GM12878 (cell line): ENCODE measurements around the gene HIVEP1. TPM values are rescaled to one million over a fixed set of nuclear protein-coding genes. Genes with fewer than 3 reads are reported as not detected.

Experiments
- CREM ChIP-seq: IDR thresholded peaks from 2 replicates; pipeline ENCODE4 v1.6.1; 2014; ENCODE audit warnings: antibody characterized with exemption, low read depth
- CUX1 ChIP-seq: IDR thresholded peaks from 2 replicates; pipeline ENCODE4 v1.6.1; 2012; ENCODE audit warnings: improper control_type of control experiment, low read depth, low read length; ENCODE audit not compliant: insufficient replicate concordance
- E2F4 ChIP-seq: IDR thresholded peaks from 2 replicates; pipeline ENCODE4 v1.6.1; 2012; ENCODE audit warnings: low read depth, low read length, improper control_type of control experiment
- IKZF1 ChIP-seq: fragments of 450-650 bp; conservative IDR thresholded peaks from 2 replicates; pipeline ENCODE4 v1.6.1; 2017; ENCODE audit warnings: antibody characterized with exemption, mild to moderate bottlenecking
- IKZF2 ChIP-seq, 2 experiments: fragments of 450-650 bp; IDR thresholded peaks; 2 replicates each; pipeline ENCODE4 v1.6.1; 2017; ENCODE audit warnings: mild to moderate bottlenecking in 2 of 2, moderate library complexity in 2 of 2
- MXI1 ChIP-seq: fragments of 150-350 bp; IDR thresholded peaks from 2 replicates; pipeline ENCODE4 v1.6.1; 2011; ENCODE audit warnings: low read depth, mild to moderate bottlenecking, inconsistent platforms, low read length, improper control_type of control experiment
- NFIC ChIP-seq: IDR thresholded peaks from 2 replicates; pipeline ENCODE4 v1.6.1; 2012; ENCODE audit warnings: low read depth, mild to moderate bottlenecking, inconsistent platforms, low read length, moderate library complexity
- NFXL1 ChIP-seq: fragments of 450-650 bp; IDR thresholded peaks from 2 replicates; pipeline ENCODE4 v1.6.1; 2017; ENCODE audit warnings: antibody characterized with exemption, mild to moderate bottlenecking, borderline replicate concordance
- PAX8 ChIP-seq: fragments of 450-650 bp; IDR thresholded peaks from 2 replicates; pipeline ENCODE4 v1.6.1; 2017; ENCODE audit warnings: mild to moderate bottlenecking, moderate library complexity
- POU2F2 ChIP-seq: IDR thresholded peaks from 3 replicates; pipeline ENCODE4 v1.6.1; 2011; ENCODE audit warnings: low read depth, mild to moderate bottlenecking, low read length, borderline replicate concordance
- PRDM15 ChIP-seq: fragments of 450-650 bp; formaldehyde crosslinking; IDR thresholded peaks from 2 replicates; pipeline ENCODE4 v1.4.0; 2020; ENCODE audit warnings: mild to moderate bottlenecking, moderate library complexity
- TCF12 ChIP-seq: IDR thresholded peaks from 2 replicates; pipeline ENCODE4 v1.6.1; 2011; ENCODE audit warnings: low read depth, mild to moderate bottlenecking, low read length
- TCF7 ChIP-seq: IDR thresholded peaks from 2 replicates; pipeline ENCODE4 v1.6.1; 2014; ENCODE audit warnings: antibody characterized with exemption, borderline replicate concordance
- YY1 ChIP-seq: IDR thresholded peaks from 2 replicates; pipeline ENCODE4 v1.6.1; 2011; ENCODE audit warnings: low read depth, mild to moderate bottlenecking, low read length
- ZNF592 ChIP-seq: fragments of 450-650 bp; IDR thresholded peaks from 2 replicates; pipeline ENCODE4 v1.6.1; 2017; ENCODE audit warnings: mild to moderate bottlenecking, moderate library complexity
- polyA plus RNA-seq, 11 experiments: library from polyadenylated mRNA; depleted of rRNA in 4 of 11; unstranded in 6 of 11; stranded (reverse) in 5 of 11; fragments of >200 nt; fragmentation: Nextera tagmentation in 4 of 11; fragmentation: Illumina TruSeq in 1 of 11; extraction: Ambion mirVana in 4 of 11; extraction: Trizol in 1 of 11; gene quantifications; 1 replicate in 1 of 11; 2 replicates in 10 of 11; pipeline versions ENCODE4 v1.2.1 to v1.2.3, GENCODE V29; 2011 to 2016; ENCODE audit warnings: inconsistent platforms in 2 of 11, missing spikeins in 2 of 11, low read depth in 1 of 11
- total RNA-seq, 4 experiments: library from RNA; depleted of rRNA in 3 of 4; stranded (reverse); fragments of >200 nt in 3 of 4; fragmentation: Illumina TruSeq in 1 of 4; extraction: Trizol in 1 of 4; gene quantifications; 2 replicates each; pipeline versions ENCODE4 v1.2.1 to v1.2.3, GENCODE V29; 2013 to 2021

Gene HIVEP1
- total and polyA plus RNA-seq, 10 of the 15 experiments (the other 5 are each of a cell fraction or from before 2014, with no cell fraction given): 4.3 to 37.5 (median 21.6) TPM

GRCh38 chr6:12011276-12012037, 655 bp upstream of the HIVEP1 start (continued):
- TF ChIP-seq CUX1 (no peak), TCF7 (no peak), TCF12 (peak; percentile 27; the same call in 1 of the 2 replicates), YY1 (0 out of 2 replicates have a peak, but pooled peaks have one; percentile 21), IKZF1 (no peak), ZNF592 (no peak), NFXL1 (no peak), CREM (peak; percentile 79; the same call in 1 of the 2 replicates), MXI1 (peak; percentile 12; the same call in 1 of the 2 replicates), POU2F2 (no peak), E2F4 (no peak), PRDM15 (CRISPR knock-in tag) (no peak), PAX8 (no peak), IKZF2 (IDR thresholded peaks at IDR 0.05) (no peak), NFIC (no peak)
